ENCODE data around the gene GJD2. TPM values are rescaled to one million over a fixed set of nuclear protein-coding genes. Genes with fewer than 3 reads are reported as not detected.

Gene GJD2
- total and polyA plus RNA-seq, 2 of the 13 experiments (the other 11 are each of a cell fraction or from before 2014, with no cell fraction given), result not detected

GRCh38 chr15:34734303-34734702 is 20.5 kb downstream of the GJD2 start:
- TF ChIP-seq SNAPC4 (CRISPR knock-in tag; IDR thresholded peaks at IDR 0.05), result no peak
- TF ChIP-seq REST (IDR thresholded peaks at IDR 0.05; ENCODE audit: borderline replicate concordance in 1 of 2, low read depth in 1 of 2, low read length in 2 of 2), result peak in 1 of 2 experiments; percentile 63; a peak in 1 of 4 replicates
- no peak for TF ChIP-seq ZNF350 (CRISPR knock-in tag; IDR thresholded peaks at IDR 0.05; ENCODE audit: borderline replicate concordance, low read depth)
- TF ChIP-seq PRDM10 (CRISPR knock-in tag; IDR thresholded peaks at IDR 0.05; ENCODE audit: low read depth), result no peak
- TF ChIP-seq ZBTB20 (CRISPR knock-in tag; IDR thresholded peaks at IDR 0.05; ENCODE audit: borderline replicate concordance, low read depth), result no peak
- Histone ChIP-seq H3K4me2 (ENCODE audit: low read depth, low read length) (no peak overlapping the region), H3K36me3 (replicated peaks in 1 of 2; ENCODE audit: control insufficient read depth in 1 of 2, insufficient read depth in 2 of 2, low read length in 2 of 2) (no peaks in the 10 kb centered on the region), H3K79me2 (ENCODE audit: insufficient read depth, low read length) (no peaks in the 10 kb centered on the region), H3K4me1 (ENCODE audit: insufficient read depth, low read length) (no peaks in the 10 kb centered on the region), H3K9ac (ENCODE audit: insufficient read depth, low read depth, low read length) (no peak overlapping the region), H3K9me3 (ENCODE audit: low read length) (no peaks in the 10 kb centered on the region), H3K27ac (ENCODE audit: extremely low read length, insufficient read depth, low read length) (no peak overlapping the region), H3K4me3 (replicated peaks in 1 of 3; ENCODE audit: insufficient read depth in 1 of 3, low read depth in 2 of 3, low read length in 3 of 3) (no peak overlapping the region), H2AFZ (ENCODE audit: low read length) (no peak overlapping the region), H4K20me1 (ENCODE audit: insufficient read depth, low read length) (no peaks in the 10 kb centered on the region), H3K27me3 (ENCODE audit: control insufficient read depth in 1 of 2, insufficient read depth in 2 of 2, low read length in 2 of 2) (peaks cover 3 to 10% of the 10 kb centered on the region in 2 experiments; a peak in 2 of 5 replicates)
- ATAC-seq (no peak), DNase-seq (ENCODE audit: low spot score) (no peak), FAIRE-seq (no peak)
- in situ Hi-C loops (cut with HindIII; ENCODE audit: extremely low pct_ligation_motif_present, low pct_unique_long_range_greater_than_20kb), result no loop called here
- BruUV-seq (replicated peaks), result no TSS peak
- POLR2A ChIA-PET, result no interaction called here
- CTCF ChIA-PET (ENCODE audit: low intra/inter-chr PET ratio, low total read pairs), result no interaction called here
- intact Hi-C loops (cut with micrococcal nuclease; ENCODE audit: unreplicated experiment), result no loop called here
- 0% methylated on average over 5 of the region's 5 CpGs for WGBS (ENCODE audit: low lambda C conversion rate)
